Urinary bladder (tissue), 4 donors: ENCODE results near the gene PRKCB. TPM values are rescaled to one million over a fixed set of nuclear protein-coding genes. Genes with fewer than 3 reads are reported as not detected.

Experiments
- DNase-seq: peaks from one replicate; pipeline ENCODE4 v3.0.0-alpha.2; 2015; ENCODE audit errors: extremely low spot score
- H3K27ac ChIP-seq: one replicate; pipeline ENCODE4 v1.5.1; 2013; ENCODE audit warnings: low read depth, mild to moderate bottlenecking, moderate library complexity
- H3K36me3 ChIP-seq: one replicate; pipeline ENCODE4 v1.6.1; 2013; ENCODE audit warnings: mild to moderate bottlenecking, moderate library complexity; ENCODE audit not compliant: insufficient read depth
- H3K4me1 ChIP-seq: one replicate; pipeline ENCODE4 v1.6.1; 2013; ENCODE audit warnings: mild to moderate bottlenecking, moderate library complexity; ENCODE audit not compliant: insufficient read depth
- H3K4me3 ChIP-seq: one replicate; pipeline ENCODE4 v1.5.1; 2013; ENCODE audit warnings: low read depth, low read length
- WGBS: extraction: QIAGEN DNeasy Blood & Tissue Kit; methylation state at CpG from one replicate; pipeline ENCODE4 v1.1.7; 2013; 5-methylcytosine and 5-hydroxymethylcytosine counted together
- polyA plus RNA-seq: library from polyadenylated mRNA; stranded (reverse); fragments of 200-250 nt; gene quantifications from one replicate; pipeline ENCODE4 v1.2.3, GENCODE V29; 2013
- total RNA-seq: library from RNA; depleted of rRNA; stranded (reverse); fragments of >200 nt; gene quantifications from one replicate; pipeline ENCODE4 v1.2.3, GENCODE V29; 2014
- donor health status: healthy with polysubstance abuse.
- donor health status: healthy.

PRKCB gene
- total and polyA plus RNA-seq, 2 donors, result 7.0 to 8.9 TPM

- H3K4me1 ChIP-seq, result no peaks in the 10 kb centered on the region
- no peaks in the 10 kb centered on the region for H3K36me3 ChIP-seq
- DNase-seq, result no peak
- 88% methylated on average over 8 of the region's 8 CpGs for WGBS
- no peak overlapping the region for H3K4me3 ChIP-seq
- H3K27ac ChIP-seq, result no peak overlapping the region
Measured at GRCh38 chr16:24180451-24180850, 344.7 kb downstream of the PRKCB start.

- no peak for DNase-seq
- 57% methylated on average over 9 of the region's 9 CpGs for WGBS
- H3K4me3 ChIP-seq, result no peak overlapping the region
Measured at GRCh38 chr16:24188021-24188542, 352.3 kb downstream of the PRKCB start.

GRCh38 chr16:24188751-24189318 lies 353.1 kb downstream of the PRKCB start:
- H3K27ac ChIP-seq, result no peak overlapping the region
- H3K4me3 ChIP-seq, result no peak overlapping the region
- 42% methylated on average over 6 of the region's 6 CpGs for WGBS
- DNase-seq, result no peak
- H3K4me1 ChIP-seq, result no peaks in the 10 kb centered on the region
- H3K36me3 ChIP-seq, result no peaks in the 10 kb centered on the region

More at GRCh38 chr16:24188021-24188542, 352.3 kb downstream of the PRKCB start:
- H3K4me1 ChIP-seq, result no peaks in the 10 kb centered on the region
- H3K27ac ChIP-seq, result no peak overlapping the region
- no peaks in the 10 kb centered on the region for H3K36me3 ChIP-seq

GRCh38 chr16:24189941-24190340 lies 354.2 kb downstream of the PRKCB start:
- H3K4me3 ChIP-seq, result no peak overlapping the region
- no peaks in the 10 kb centered on the region for H3K4me1 ChIP-seq
- WGBS, result 68% methylated on average over 3 of the region's 3 CpGs
- DNase-seq, result no peak
- no peaks in the 10 kb centered on the region for H3K36me3 ChIP-seq
- no peak overlapping the region for H3K27ac ChIP-seq

GRCh38 chr16:24191876-24192402 lies 356.2 kb downstream of the PRKCB start:
- Histone ChIP-seq H3K27ac (no peak overlapping the region), H3K4me1 (no peaks in the 10 kb centered on the region), H3K36me3 (no peaks in the 10 kb centered on the region), H3K4me3 (no peak overlapping the region)
- WGBS, result 58% methylated on average over 7 of the region's 7 CpGs
- DNase-seq, result no peak

- WGBS, result 60% methylated on average over 2 of the region's 2 CpGs
- Histone ChIP-seq H3K27ac (no peak overlapping the region), H3K36me3 (no peaks in the 10 kb centered on the region), H3K4me3 (no peak overlapping the region), H3K4me1 (no peaks in the 10 kb centered on the region)
- no peak for DNase-seq
Measured at GRCh38 chr16:24195221-24195620, 359.4 kb downstream of the PRKCB start.

- no peaks in the 10 kb centered on the region for H3K36me3 ChIP-seq
- no peak overlapping the region for H3K27ac ChIP-seq
- H3K4me1 ChIP-seq, result no peaks in the 10 kb centered on the region
- 26% methylated on average over 4 of the region's 4 CpGs for WGBS
- H3K4me3 ChIP-seq, result no peak overlapping the region
- no peak for DNase-seq
Measured at GRCh38 chr16:24198807-24199533, 363.2 kb downstream of the PRKCB start.

- H3K4me3 ChIP-seq, result no peak overlapping the region
- H3K4me1 ChIP-seq, result no peaks in the 10 kb centered on the region
- no peaks in the 10 kb centered on the region for H3K36me3 ChIP-seq
- DNase-seq, result no peak
- H3K27ac ChIP-seq, result no peak overlapping the region
- WGBS, result 73% methylated on average over 4 of the region's 4 CpGs
Measured at GRCh38 chr16:24203675-24204074, 367.9 kb downstream of the PRKCB start.

- H3K27ac ChIP-seq, result no peak overlapping the region
- 69% methylated on average over 2 of the region's 2 CpGs for WGBS
Measured at GRCh38 chr16:24204150-24204665, 368.4 kb downstream of the PRKCB start.

GRCh38 chr16:24206926-24207325 lies 371.1 kb downstream of the PRKCB start:
- 89% methylated on average over 3 of the region's 3 CpGs for WGBS
- no peaks in the 10 kb centered on the region for H3K36me3 ChIP-seq
- no peaks in the 10 kb centered on the region for H3K4me1 ChIP-seq
- DNase-seq, result no peak
- H3K27ac ChIP-seq, result no peak overlapping the region
- no peak overlapping the region for H3K4me3 ChIP-seq

More at GRCh38 chr16:24204150-24204665, 368.4 kb downstream of the PRKCB start:
- Histone ChIP-seq H3K4me3 (no peak overlapping the region), H3K4me1 (no peaks in the 10 kb centered on the region), H3K36me3 (no peaks in the 10 kb centered on the region)
- no peak for DNase-seq

GRCh38 chr16:24208710-24209109 lies 372.9 kb downstream of the PRKCB start:
- 29% methylated on average over 5 of the region's 5 CpGs for WGBS
- Histone ChIP-seq H3K36me3 (no peaks in the 10 kb centered on the region), H3K4me3 (no peak overlapping the region), H3K27ac (no peak overlapping the region), H3K4me1 (no peaks in the 10 kb centered on the region)
- no peak for DNase-seq

- DNase-seq, result no peak
- no peak overlapping the region for H3K27ac ChIP-seq
- 84% methylated on average over 3 of the region's 3 CpGs for WGBS
- H3K4me1 ChIP-seq, result no peaks in the 10 kb centered on the region
- H3K4me3 ChIP-seq, result no peak overlapping the region
- no peaks in the 10 kb centered on the region for H3K36me3 ChIP-seq
Measured at GRCh38 chr16:24214992-24215391, 379.2 kb downstream of the PRKCB start.

GRCh38 chr16:24216961-24217360 lies 381.2 kb downstream of the PRKCB start:
- H3K4me1 ChIP-seq, result no peaks in the 10 kb centered on the region
- no peak for DNase-seq
- H3K27ac ChIP-seq, result no peak overlapping the region
- no peak overlapping the region for H3K4me3 ChIP-seq
- no peaks in the 10 kb centered on the region for H3K36me3 ChIP-seq

GRCh38 chr16:24217461-24217860 lies 381.7 kb downstream of the PRKCB start:
- H3K4me3 ChIP-seq, result no peak overlapping the region
- H3K27ac ChIP-seq, result no peak overlapping the region
- no peak for DNase-seq
- no peaks in the 10 kb centered on the region for H3K4me1 ChIP-seq
- 77% methylated on average over 3 of the region's 3 CpGs for WGBS
- H3K36me3 ChIP-seq, result no peaks in the 10 kb centered on the region
